GM20000 (cell line): ENCODE results near the gene PRDM10.

Source experiments
- DNase-seq: peaks from one replicate; pipeline ENCODE4 v3.0.0; 2012; ENCODE audit warnings: low spot score
- TF ChIP-seq, protein P1 (sequence below): IDR thresholded peaks from 2 replicates; pipeline ENCODE4 v1.5.1; 2012; ENCODE audit warnings: mild to moderate bottlenecking, control low read depth; ENCODE audit errors: extremely low read depth, missing control alignments

PRDM10 gene

DNA sequence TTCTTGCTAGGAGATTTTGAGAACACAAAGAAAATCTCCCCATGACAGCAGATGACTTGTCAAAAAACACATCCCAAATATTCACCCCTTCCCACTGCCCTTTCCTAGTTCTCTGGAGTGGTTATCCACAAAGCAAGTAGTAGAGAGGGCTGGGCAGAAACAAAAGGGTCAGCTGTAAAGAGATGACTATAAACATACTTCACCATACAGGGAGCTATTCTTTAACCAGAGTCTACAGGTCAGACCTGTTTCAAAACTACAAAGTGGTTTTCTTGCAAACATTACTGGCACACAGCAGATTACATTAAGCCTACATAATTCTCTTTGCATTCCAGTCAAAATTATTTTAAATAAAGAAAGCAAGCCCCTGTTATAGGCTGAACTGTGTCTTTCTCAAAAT lies 59.6 kb downstream of the PRDM10 start:
- DNase-seq, result no peak
- TF ChIP-seq, protein P1, sequence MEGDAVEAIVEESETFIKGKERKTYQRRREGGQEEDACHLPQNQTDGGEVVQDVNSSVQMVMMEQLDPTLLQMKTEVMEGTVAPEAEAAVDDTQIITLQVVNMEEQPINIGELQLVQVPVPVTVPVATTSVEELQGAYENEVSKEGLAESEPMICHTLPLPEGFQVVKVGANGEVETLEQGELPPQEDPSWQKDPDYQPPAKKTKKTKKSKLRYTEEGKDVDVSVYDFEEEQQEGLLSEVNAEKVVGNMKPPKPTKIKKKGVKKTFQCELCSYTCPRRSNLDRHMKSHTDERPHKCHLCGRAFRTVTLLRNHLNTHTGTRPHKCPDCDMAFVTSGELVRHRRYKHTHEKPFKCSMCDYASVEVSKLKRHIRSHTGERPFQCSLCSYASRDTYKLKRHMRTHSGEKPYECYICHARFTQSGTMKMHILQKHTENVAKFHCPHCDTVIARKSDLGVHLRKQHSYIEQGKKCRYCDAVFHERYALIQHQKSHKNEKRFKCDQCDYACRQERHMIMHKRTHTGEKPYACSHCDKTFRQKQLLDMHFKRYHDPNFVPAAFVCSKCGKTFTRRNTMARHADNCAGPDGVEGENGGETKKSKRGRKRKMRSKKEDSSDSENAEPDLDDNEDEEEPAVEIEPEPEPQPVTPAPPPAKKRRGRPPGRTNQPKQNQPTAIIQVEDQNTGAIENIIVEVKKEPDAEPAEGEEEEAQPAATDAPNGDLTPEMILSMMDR, result no peak

DNA sequence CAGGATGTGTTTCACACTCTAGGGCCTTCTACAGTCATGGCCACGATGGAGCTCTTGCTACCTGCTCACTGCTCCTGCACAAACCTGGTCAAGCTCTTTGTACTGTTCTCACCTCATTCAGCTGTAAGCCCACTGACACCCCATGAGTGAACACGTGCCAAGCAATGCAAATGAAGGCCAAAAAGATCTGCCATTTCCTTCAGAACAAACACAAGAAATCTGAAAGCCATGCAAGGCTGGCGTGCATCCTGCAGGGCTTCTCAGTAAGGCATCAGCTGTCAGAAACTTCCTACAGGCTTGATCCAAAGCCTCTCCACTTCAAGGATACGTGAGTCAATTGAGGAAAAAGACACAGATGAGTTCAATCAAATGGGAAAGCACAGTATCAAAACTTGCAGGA lies 63.1 kb downstream of the PRDM10 start:
- TF ChIP-seq, protein P1, result no peak
- no peak for DNase-seq

DNA sequence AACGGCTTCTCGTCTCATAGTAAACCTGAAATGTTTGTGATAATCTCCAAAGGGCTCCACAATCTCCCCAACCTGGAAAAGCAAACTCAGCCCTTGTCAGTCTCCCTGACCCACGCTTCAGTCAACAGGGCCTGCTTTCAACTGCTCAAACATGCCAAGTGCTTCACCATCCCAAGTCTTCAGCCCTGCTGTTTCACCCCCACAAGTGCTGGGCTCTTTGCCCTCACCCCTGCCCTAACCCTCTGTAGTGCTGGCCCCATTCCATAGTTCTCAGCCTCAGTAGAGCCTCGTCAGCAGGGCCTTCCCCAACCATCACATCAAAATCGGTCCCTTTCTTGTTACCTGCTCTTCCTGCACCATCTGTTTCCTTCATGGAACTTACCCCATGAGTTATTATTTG lies 63.9 kb downstream of the PRDM10 start:
- DNase-seq, result no peak
- TF ChIP-seq, protein P1, result no peak

DNA sequence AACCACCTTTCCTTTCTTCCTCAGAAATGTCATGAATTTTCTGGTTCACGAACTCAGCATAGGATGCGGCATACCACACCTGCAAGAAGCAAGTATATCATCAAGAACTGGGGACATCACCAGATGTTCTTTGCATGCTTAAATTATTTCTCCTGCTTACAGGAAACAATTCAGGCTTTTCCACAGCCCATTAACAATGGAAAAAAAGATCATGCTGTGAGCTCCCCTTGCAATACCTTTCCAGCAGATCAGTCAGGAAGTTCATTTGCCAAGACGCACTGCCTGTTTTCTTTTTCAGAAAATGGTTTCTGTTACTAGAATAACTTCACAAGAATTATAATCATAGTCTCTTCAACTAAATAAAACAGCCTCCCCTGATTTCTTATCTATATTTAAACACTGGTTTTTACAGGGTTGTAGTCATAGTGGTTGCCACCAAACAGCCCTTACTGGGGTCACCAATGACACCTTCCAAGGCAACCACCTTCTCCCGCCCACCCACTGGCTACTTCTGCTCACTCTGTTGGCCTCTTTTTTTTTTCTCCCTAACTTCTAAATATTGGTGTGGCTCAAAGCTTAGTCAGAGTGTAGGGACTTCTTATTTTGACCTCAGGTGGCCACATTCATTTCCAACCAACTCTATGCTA lies 64.9 kb downstream of the PRDM10 start:
- DNase-seq, result no peak
- TF ChIP-seq, protein P1, result no peak

DNA sequence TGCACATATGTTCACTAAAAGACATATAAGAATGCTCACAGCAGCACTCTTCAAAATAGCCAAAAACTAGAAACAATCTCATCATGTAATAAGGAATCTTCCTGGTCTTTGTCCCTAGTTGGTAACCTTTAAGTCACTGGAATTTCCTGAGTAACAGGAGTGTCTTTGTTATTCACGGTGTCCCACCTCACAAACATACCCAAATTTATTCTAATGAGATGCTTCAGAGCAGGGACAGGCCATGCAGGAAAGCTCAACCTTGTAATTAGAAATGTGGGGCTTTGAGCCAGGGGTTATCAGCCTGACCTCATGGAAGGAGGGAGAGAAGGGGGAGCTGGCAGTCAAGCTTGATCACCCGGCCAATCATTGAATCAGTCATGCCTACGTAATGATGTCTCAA lies 66.9 kb downstream of the PRDM10 start:
- TF ChIP-seq, protein P1, result no peak
- no peak for DNase-seq

DNA sequence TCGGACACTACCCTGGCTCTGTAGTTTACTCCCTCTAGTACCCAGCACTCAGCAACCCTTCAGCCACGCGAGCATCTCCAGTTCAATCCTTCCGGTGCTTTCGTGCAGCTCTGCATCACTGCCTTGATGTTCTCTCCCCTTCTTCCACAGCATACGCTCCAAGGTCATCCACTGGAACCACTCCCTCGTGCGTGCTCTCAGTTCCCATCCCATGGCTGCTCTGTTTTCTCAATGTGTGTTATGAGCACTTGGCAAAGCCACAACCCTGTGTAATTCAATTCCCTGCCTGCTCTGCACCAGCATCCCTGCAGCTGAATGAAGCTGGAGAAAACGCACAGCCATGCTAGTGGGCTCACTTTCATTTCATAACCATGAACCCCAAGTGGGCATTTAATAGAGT lies 68.7 kb downstream of the PRDM10 start:
- TF ChIP-seq, protein P1, result no peak
- no peak for DNase-seq

DNA sequence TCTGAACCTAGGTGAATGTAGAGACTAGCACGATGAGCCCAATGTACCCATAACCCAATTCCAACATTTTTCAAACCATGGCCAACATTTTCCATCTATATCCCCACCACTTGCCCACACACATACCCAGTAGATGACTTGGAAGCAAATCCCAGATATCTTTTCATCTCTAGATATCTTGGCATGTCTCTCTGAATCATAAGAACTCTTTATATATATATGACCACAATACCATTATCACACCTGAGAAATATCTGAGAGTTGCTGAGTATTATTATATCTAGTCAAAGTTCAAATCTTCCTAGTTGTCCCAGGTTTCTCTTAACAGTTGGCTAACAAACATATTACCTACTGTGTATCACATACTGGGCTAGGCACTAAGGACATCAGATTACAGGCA lies 69.4 kb downstream of the PRDM10 start:
- TF ChIP-seq, protein P1, result no peak
- no peak for DNase-seq
